HepG2 (cell line): ENCODE data around the gene ULK3. TPM values are rescaled to one million over a fixed set of nuclear protein-coding genes. Genes with fewer than 3 reads are reported as not detected.

Source experiments
- AKAP8 ChIP-seq: sonication (generic); formaldehyde crosslinking; IDR thresholded peaks from 2 replicates; pipeline ENCODE4 v1.5.1; 2020; ENCODE audit warnings: mild to moderate bottlenecking, missing genetic modification reagents
- E2F5 ChIP-seq: sonication (generic); formaldehyde crosslinking; conservative IDR thresholded peaks from 2 replicates; pipeline ENCODE4 v1.4.0; 2020; ENCODE audit warnings: missing genetic modification reagents
- EZH2 ChIP-seq: conservative IDR thresholded peaks from 2 replicates; pipeline ENCODE4 v1.6.1; 2012; ENCODE audit warnings: mild to moderate bottlenecking, low read depth, low read length, moderate library complexity
- GATA4 ChIP-seq: sonication (generic); IDR thresholded peaks from 2 replicates; pipeline ENCODE4 v1.6.1; 2016; ENCODE audit warnings: antibody characterized with exemption, low read depth, borderline replicate concordance
- IKZF4 ChIP-seq: sonication (generic); formaldehyde crosslinking; IDR thresholded peaks from 2 replicates; pipeline ENCODE4 v1.5.1; 2020; ENCODE audit warnings: borderline replicate concordance, mild to moderate bottlenecking, low read depth, missing genetic modification reagents; ENCODE audit errors: not compliant biosample characterization
- KDM3A ChIP-seq: IDR thresholded peaks from 2 replicates; pipeline ENCODE4 v1.6.1; 2018; ENCODE audit warnings: low read depth, missing compliant biosample characterization
- MEIS1 ChIP-seq: sonication (generic); formaldehyde crosslinking; IDR thresholded peaks from 2 replicates; pipeline ENCODE4 v1.9.0; 2021; ENCODE audit warnings: mild to moderate bottlenecking, missing genetic modification reagents, moderate library complexity, borderline replicate concordance
- NFAT5 ChIP-seq: sonication (generic); formaldehyde crosslinking; IDR thresholded peaks from 2 replicates; pipeline ENCODE4 v1.4.0; 2020; ENCODE audit warnings: missing genetic modification reagents
- RXRB ChIP-seq: IDR thresholded peaks from 2 replicates; pipeline ENCODE4 v1.6.1; 2016; ENCODE audit warnings: borderline replicate concordance, missing genetic modification reagents, missing compliant biosample characterization
- SSRP1 ChIP-seq: IDR thresholded peaks from 2 replicates; pipeline ENCODE4 v1.6.1; 2016; ENCODE audit warnings: control low read depth
- TEF ChIP-seq: sonication (generic); formaldehyde crosslinking; IDR thresholded peaks from 2 replicates; pipeline ENCODE4 v1.5.0; 2020; ENCODE audit warnings: missing genetic modification reagents
- ZBTB37 ChIP-seq: sonication (generic); formaldehyde crosslinking; IDR thresholded peaks from 2 replicates; pipeline ENCODE4 v1.4.0; 2020; ENCODE audit warnings: mild to moderate bottlenecking, missing genetic modification reagents
- ZKSCAN8 ChIP-seq: IDR thresholded peaks from 2 replicates; pipeline ENCODE4 v1.6.1; 2016; ENCODE audit warnings: borderline replicate concordance, missing genetic modification reagents, missing compliant biosample characterization
- ZMYM2 ChIP-seq: sonication (generic); formaldehyde crosslinking; IDR thresholded peaks from 2 replicates; pipeline ENCODE4 v1.8.0; 2022; ENCODE audit warnings: mild to moderate bottlenecking, missing genetic modification reagents
- ZNF207 ChIP-seq: fragments of 450-650 bp; IDR thresholded peaks from 2 replicates; pipeline ENCODE4 v1.6.1; 2016; ENCODE audit warnings: antibody characterized with exemption, borderline replicate concordance
- ZNF343 ChIP-seq: sonication (generic); formaldehyde crosslinking; IDR thresholded peaks from 2 replicates; pipeline ENCODE4 v1.4.0; 2020; ENCODE audit warnings: mild to moderate bottlenecking, missing genetic modification reagents
- ZNF782 ChIP-seq: sonication (generic); formaldehyde crosslinking; IDR thresholded peaks from 2 replicates; pipeline ENCODE4 v1.4.0; 2020; ENCODE audit warnings: missing genetic modification reagents, mild to moderate bottlenecking, borderline replicate concordance
- ZNF800 ChIP-seq: sonication (generic); formaldehyde crosslinking; IDR thresholded peaks from 2 replicates; pipeline ENCODE4 v1.4.0; 2020; ENCODE audit warnings: missing genetic modification reagents
- polyA plus RNA-seq, 8 experiments: library from polyadenylated mRNA; depleted of rRNA in 3 of 8; stranded (reverse) in 7 of 8; unstranded in 1 of 8; fragments of >200 nt; fragmentation: Illumina TruSeq in 4 of 8; extraction: Trizol in 4 of 8; gene quantifications; 2 replicates each; pipeline versions ENCODE4 v1.2.1 to v1.2.3, GENCODE V29; 2011 to 2016; ENCODE audit warnings: low read depth in 4 of 8, missing spikeins in 1 of 8, mixed read lengths in 1 of 8; ENCODE audit not compliant: insufficient read depth in 1 of 8
- total RNA-seq, 5 experiments: library from RNA; depleted of rRNA; stranded (reverse); fragments of >200 nt; fragmentation: Illumina TruSeq; extraction: Trizol; gene quantifications; 2 replicates each; pipeline ENCODE4 v1.2.3, GENCODE V29; 2016; ENCODE audit warnings: low read depth in 1 of 5

Gene ULK3
- total and polyA plus RNA-seq, 2 of the 13 experiments (the other 11 are each of a cell fraction or from before 2014, with no cell fraction given) = 15.2 to 23.7 TPM

GRCh38 chr15:74842581-74843444 is at the start of gene ULK3 (continued):
- TF ChIP-seq E2F5 = no peak
- no peak; the same call in 1 of the 2 replicates for TF ChIP-seq MEIS1 (CRISPR knock-in tag)
- no peak for TF ChIP-seq EZH2
- TF ChIP-seq ZNF800 (CRISPR knock-in tag) = peak; percentile 78; the same call in 1 of the 2 replicates
- no peak for TF ChIP-seq ZNF207
- no peak for TF ChIP-seq NFAT5
- no peak for TF ChIP-seq GATA4
- peak; percentile 94 for TF ChIP-seq AKAP8
- TF ChIP-seq KDM3A (CRISPR knock-in tag) = 0 out of 2 replicates have a peak, but pooled peaks have one; percentile 6
- TF ChIP-seq SSRP1 (CRISPR knock-in tag) = no peak
- TF ChIP-seq ZNF343 = peak; percentile 58; the same call in 1 of the 2 replicates
- TF ChIP-seq RXRB (CRISPR knock-in tag) = no peak; the same call in 1 of the 2 replicates
- no peak for TF ChIP-seq ZKSCAN8 (CRISPR knock-in tag)
- peak; percentile 68 for TF ChIP-seq IKZF4
- TF ChIP-seq ZMYM2 (CRISPR knock-in tag) = no peak
- TF ChIP-seq TEF (CRISPR knock-in tag) = no peak
- peak; percentile 43 for TF ChIP-seq ZNF782
- no peak for TF ChIP-seq ZBTB37 (CRISPR knock-in tag)
